Astrocyte (in vitro differentiated cells and primary cell): ENCODE results near the gene KIF5A. TPM values are rescaled to one million over a fixed set of nuclear protein-coding genes. Genes with fewer than 3 reads are reported as not detected.
A peak's percentile ranks its signal among the peaks of the same experiment; 100 is the strongest.

Experiments used
- DNase-seq: peaks from one replicate; pipeline ENCODE4 v3.0.0-alpha.2; 2010; ENCODE audit warnings: low read depth
- FAIRE-seq: peaks from 2 replicates; lab custom pipeline; 2011; peaks lifted over from hg19 to GRCh38; lab: Jason Lieb, UNC
- H2AFZ ChIP-seq: 2 replicates; pipeline ENCODE4 v1.6.0; 2012; ENCODE audit warnings: low read depth, low read length, inconsistent platforms
- H3K27ac ChIP-seq: 2 replicates; pipeline ENCODE4 v1.5.1; 2011; ENCODE audit warnings: low read depth, low read length, inconsistent platforms
- H3K27me3 ChIP-seq: 2 replicates; pipeline ENCODE4 v1.6.0; 2011; ENCODE audit warnings: low read length, inconsistent platforms; ENCODE audit not compliant: insufficient read depth
- H3K36me3 ChIP-seq: 2 replicates; pipeline ENCODE4 v1.5.1; 2011; ENCODE audit warnings: low read length, inconsistent platforms; ENCODE audit not compliant: insufficient read depth
- H3K4me1 ChIP-seq: 2 replicates; pipeline ENCODE4 v1.5.1; 2011; ENCODE audit warnings: low read length, inconsistent platforms; ENCODE audit not compliant: insufficient read depth
- H3K4me2 ChIP-seq: 2 replicates; pipeline ENCODE4 v1.6.0; 2012; ENCODE audit warnings: low read length, inconsistent platforms
- H3K4me3 ChIP-seq: 2 replicates; pipeline ENCODE4 v1.5.1; 2011; ENCODE audit warnings: low read depth, mild to moderate bottlenecking, low read length, inconsistent platforms; ENCODE audit not compliant: insufficient read depth
- H3K79me2 ChIP-seq: 2 replicates; pipeline ENCODE4 v1.6.0; 2012; ENCODE audit warnings: mild to moderate bottlenecking, low read length, inconsistent platforms; ENCODE audit not compliant: insufficient read depth
- H3K9ac ChIP-seq: 2 replicates; pipeline ENCODE4 v1.6.0; 2012; ENCODE audit warnings: mild to moderate bottlenecking, low read length, inconsistent platforms
- H3K9me3 ChIP-seq: 2 replicates; pipeline ENCODE4 v1.5.1; 2012; ENCODE audit warnings: low read depth, mild to moderate bottlenecking, low read length, inconsistent platforms; ENCODE audit not compliant: insufficient read depth
- H4K20me1 ChIP-seq: 2 replicates; pipeline ENCODE4 v1.6.0; 2012; ENCODE audit warnings: low read length, inconsistent platforms; ENCODE audit not compliant: insufficient read depth
- H3K27ac Mint-ChIP-seq: one replicate; pipeline ENCODE4 v1.8.0; 2021; ENCODE audit warnings: mild to moderate bottlenecking, mixed read lengths; ENCODE audit not compliant: unreplicated experiment
- H3K27me3 Mint-ChIP-seq: one replicate; pipeline ENCODE4 v1.8.0; 2021; ENCODE audit warnings: low read depth, mixed read lengths; ENCODE audit not compliant: unreplicated experiment
- H3K36me3 Mint-ChIP-seq: one replicate; pipeline ENCODE4 v1.8.0; 2021; ENCODE audit warnings: low read depth, mixed read lengths; ENCODE audit not compliant: unreplicated experiment
- H3K4me1 Mint-ChIP-seq: one replicate; pipeline ENCODE4 v1.8.0; 2021; ENCODE audit warnings: low read depth, mixed read lengths; ENCODE audit not compliant: unreplicated experiment
- H3K4me3 Mint-ChIP-seq: one replicate; pipeline ENCODE4 v1.8.0; 2021; ENCODE audit warnings: mild to moderate bottlenecking, moderate library complexity, mixed read lengths; ENCODE audit not compliant: unreplicated experiment
- H3K9me3 Mint-ChIP-seq: one replicate; pipeline ENCODE4 v1.8.0; 2021; ENCODE audit warnings: mild to moderate bottlenecking, mixed read lengths; ENCODE audit not compliant: unreplicated experiment
- CTCF ChIP-seq: IDR thresholded peaks from 2 replicates; pipeline ENCODE4 v1.5.1; 2011; ENCODE audit warnings: low read depth, mild to moderate bottlenecking, inconsistent platforms, low read length, moderate library complexity; ENCODE audit not compliant: insufficient read depth
- EZH2 ChIP-seq: IDR thresholded peaks from 2 replicates; pipeline ENCODE4 v1.6.1; 2012; ENCODE audit warnings: mild to moderate bottlenecking, low read length, inconsistent platforms; ENCODE audit not compliant: insufficient read depth
- total RNA-seq: library from RNA; stranded (reverse); gene quantifications from 2 replicates; pipeline ENCODE4 v1.2.1, GENCODE V29; 2021

The KIF5A gene
- total RNA-seq, 1 donor from 2014 or later, result 7.2 TPM

DNA sequence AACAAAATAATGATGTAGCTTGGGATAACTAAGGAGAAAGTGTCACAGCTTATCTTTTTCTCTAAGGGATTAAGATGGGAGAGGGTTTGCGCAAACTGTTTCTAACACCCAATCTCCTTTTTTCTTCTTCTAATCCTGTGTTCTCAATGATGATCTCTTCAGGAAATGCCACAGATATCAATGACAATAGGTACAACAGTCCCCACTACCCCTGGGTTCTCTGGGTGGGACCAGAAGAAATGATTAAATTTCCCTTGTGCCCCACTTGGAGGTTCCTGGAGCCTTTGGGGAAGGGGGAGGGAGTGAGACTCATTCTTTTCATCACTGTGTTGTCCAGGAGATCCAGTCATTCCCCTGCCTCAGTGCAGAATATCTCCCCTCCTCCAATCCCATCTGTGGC is 32.6 kb downstream of the KIF5A start:
- DNase-seq, result no peak
- no peaks in the 10 kb centered on the region for H3K9me3 ChIP-seq
- no peak for TF ChIP-seq CTCF
- no peak for TF ChIP-seq EZH2
- H3K4me1 Mint-ChIP-seq, result peaks cover 8% of the 10 kb centered on the region
- H3K27me3 Mint-ChIP-seq, result peaks cover 11% of the 10 kb centered on the region
- no peak overlapping the region for H3K27ac Mint-ChIP-seq
- peaks cover 25% of the 10 kb centered on the region for H3K36me3 Mint-ChIP-seq
- no peak overlapping the region for H3K4me2 ChIP-seq
- no peaks in the 10 kb centered on the region for H4K20me1 ChIP-seq
- no peak overlapping the region for H3K4me3 ChIP-seq
- H3K4me3 Mint-ChIP-seq, result no peak overlapping the region
- no peaks in the 10 kb centered on the region for H3K27me3 ChIP-seq
- no peak overlapping the region for H3K27ac ChIP-seq
- peaks cover 2% of the 10 kb centered on the region for H3K9me3 Mint-ChIP-seq
- no peaks in the 10 kb centered on the region for H3K4me1 ChIP-seq
- H3K36me3 ChIP-seq, result no peaks in the 10 kb centered on the region
- H2AFZ ChIP-seq, result no peak overlapping the region
- no peak overlapping the region for H3K9ac ChIP-seq
- no peaks in the 10 kb centered on the region for H3K79me2 ChIP-seq
- FAIRE-seq, result no peak

- peak; percentile 51 for DNase-seq
- Histone ChIP-seq H3K27me3 (no peaks in the 10 kb centered on the region), H4K20me1 (no peaks in the 10 kb centered on the region), H3K4me3 (no peak overlapping the region), H3K4me2 (no peak overlapping the region), H3K9me3 (no peaks in the 10 kb centered on the region), H3K79me2 (no peaks in the 10 kb centered on the region), H3K36me3 (no peaks in the 10 kb centered on the region), H3K27ac (no peak overlapping the region), H2AFZ (no peak overlapping the region), H3K9ac (no peak overlapping the region), H3K4me1 (no peaks in the 10 kb centered on the region)
- Mint-ChIP-seq H3K4me1 (peaks cover 8% of the 10 kb centered on the region), H3K27me3 (peaks cover 11% of the 10 kb centered on the region), H3K36me3 (peaks cover 22% of the 10 kb centered on the region), H3K9me3 (peaks cover 2% of the 10 kb centered on the region), H3K4me3 (peak overlapping the region; percentile 50), H3K27ac (no peak overlapping the region)
- TF ChIP-seq CTCF (peak; percentile 92), EZH2 (no peak)
- FAIRE-seq, result no peak
These were observed 33.4 kb downstream of the KIF5A start for GRCh38 chr12:57583008-57583831.

DNA sequence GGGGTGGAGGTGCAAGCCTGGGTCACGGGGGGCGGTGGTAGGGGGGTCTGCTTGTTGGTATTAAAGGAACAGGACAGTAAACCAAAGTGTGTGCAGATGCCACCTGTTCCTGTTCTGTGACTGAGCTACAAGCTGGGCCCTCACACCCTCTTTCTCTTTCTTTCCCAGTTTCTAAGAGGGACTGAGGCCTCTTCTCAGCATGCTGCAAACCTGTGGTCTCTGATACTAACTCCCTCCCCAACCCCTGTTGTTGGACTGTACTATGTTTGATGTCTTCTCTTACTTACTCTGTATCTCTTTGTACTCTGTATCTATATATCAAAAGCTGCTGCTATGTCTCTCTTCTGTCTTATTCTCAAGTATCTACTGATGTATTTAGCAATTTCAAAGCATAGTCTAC is 34.2 kb downstream of the KIF5A start:
- Mint-ChIP-seq H3K4me1 (peaks cover 7% of the 10 kb centered on the region), H3K36me3 (peaks cover 18% of the 10 kb centered on the region), H3K9me3 (peaks cover 2% of the 10 kb centered on the region), H3K4me3 (no peak overlapping the region), H3K27me3 (peaks cover 11% of the 10 kb centered on the region), H3K27ac (no peak overlapping the region)
- Histone ChIP-seq H4K20me1 (no peaks in the 10 kb centered on the region), H3K4me1 (no peaks in the 10 kb centered on the region), H3K4me2 (no peak overlapping the region), H3K9me3 (no peaks in the 10 kb centered on the region), H3K9ac (no peak overlapping the region), H2AFZ (no peak overlapping the region), H3K36me3 (no peaks in the 10 kb centered on the region), H3K4me3 (no peak overlapping the region), H3K27me3 (no peaks in the 10 kb centered on the region), H3K27ac (no peak overlapping the region), H3K79me2 (no peaks in the 10 kb centered on the region)
- no peak for TF ChIP-seq CTCF
- no peak for TF ChIP-seq EZH2
- no peak for DNase-seq
- FAIRE-seq, result no peak
